Upper lobe of right lung (tissue), 1 donor: ENCODE data around the gene TRDMT1. TPM values are rescaled to one million over a fixed set of nuclear protein-coding genes. Genes with fewer than 3 reads are reported as not detected.

Experiments
- ATAC-seq: fragments of 200-7000 bp; cut with Tn5 transposase; one replicate; pipeline ENCODE4 v1.9.1; 2020; ENCODE audit warnings: mild to moderate bottlenecking, moderate library complexity
- DNase-seq: peaks from one replicate; pipeline ENCODE4 v3.0.0-alpha.2; 2020
- H3K27ac ChIP-seq: fragments of 200-600 bp; one replicate; pipeline ENCODE4 v1.8.0; 2022
- H3K27me3 ChIP-seq: fragments of 200-600 bp; one replicate; pipeline ENCODE4 v1.8.0; 2022; ENCODE audit warnings: mild to moderate bottlenecking
- H3K36me3 ChIP-seq: fragments of 200-600 bp; one replicate; pipeline ENCODE4 v1.8.0; 2022
- H3K4me1 ChIP-seq: fragments of 200-600 bp; one replicate; pipeline ENCODE4 v1.8.0; 2022
- H3K4me3 ChIP-seq: fragments of 200-600 bp; one replicate; pipeline ENCODE4 v1.8.0; 2022; ENCODE audit warnings: mild to moderate bottlenecking
- H3K9me3 ChIP-seq: fragments of 200-600 bp; one replicate; pipeline ENCODE4 v1.8.0; 2022
- intact Hi-C: fragments of 100-400 bp; cut with DNase I; formaldehyde crosslinking; loops from one replicate; pipeline ENCODE4 v1.11.0; 2022
- total RNA-seq: library from RNA; stranded (reverse); fragmentation: NEBNext Ultra II Directional; extraction: Animal tissue kit (Norgen Biotek cat#: 25700); gene quantifications from one replicate; pipeline ENCODE4 v1.2.1, GENCODE V29; 2021
- TF ChIP-seq, protein P1 (sequence below): fragments of 200-600 bp; IDR thresholded peaks from one replicate; pipeline ENCODE4 v1.8.0; 2022; ENCODE audit warnings: antibody characterized with exemption
- donor health status: DM: no; HTN: yes; CAD: no; lungs with severe emphysema.

The TRDMT1 gene
- total RNA-seq, 1 donor from 2014 or later: 9.2 TPM

GRCh38 chr10:17216217-17216900 lies 14.9 kb upstream of the TRDMT1 start:
- H3K9me3 ChIP-seq: no peaks in the 10 kb centered on the region
- no peaks in the 10 kb centered on the region for H3K36me3 ChIP-seq
- TF ChIP-seq, protein P1, sequence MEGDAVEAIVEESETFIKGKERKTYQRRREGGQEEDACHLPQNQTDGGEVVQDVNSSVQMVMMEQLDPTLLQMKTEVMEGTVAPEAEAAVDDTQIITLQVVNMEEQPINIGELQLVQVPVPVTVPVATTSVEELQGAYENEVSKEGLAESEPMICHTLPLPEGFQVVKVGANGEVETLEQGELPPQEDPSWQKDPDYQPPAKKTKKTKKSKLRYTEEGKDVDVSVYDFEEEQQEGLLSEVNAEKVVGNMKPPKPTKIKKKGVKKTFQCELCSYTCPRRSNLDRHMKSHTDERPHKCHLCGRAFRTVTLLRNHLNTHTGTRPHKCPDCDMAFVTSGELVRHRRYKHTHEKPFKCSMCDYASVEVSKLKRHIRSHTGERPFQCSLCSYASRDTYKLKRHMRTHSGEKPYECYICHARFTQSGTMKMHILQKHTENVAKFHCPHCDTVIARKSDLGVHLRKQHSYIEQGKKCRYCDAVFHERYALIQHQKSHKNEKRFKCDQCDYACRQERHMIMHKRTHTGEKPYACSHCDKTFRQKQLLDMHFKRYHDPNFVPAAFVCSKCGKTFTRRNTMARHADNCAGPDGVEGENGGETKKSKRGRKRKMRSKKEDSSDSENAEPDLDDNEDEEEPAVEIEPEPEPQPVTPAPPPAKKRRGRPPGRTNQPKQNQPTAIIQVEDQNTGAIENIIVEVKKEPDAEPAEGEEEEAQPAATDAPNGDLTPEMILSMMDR: no peak
- H3K27ac ChIP-seq: peak overlapping the region; percentile 90
- intact Hi-C loops: no loop called here
- no peaks in the 10 kb centered on the region for H3K27me3 ChIP-seq
- peak; percentile 91 for ATAC-seq
- H3K4me1 ChIP-seq: peaks cover 24% of the 10 kb centered on the region
- no peak overlapping the region for H3K4me3 ChIP-seq
- DNase-seq: no peak

DNA sequence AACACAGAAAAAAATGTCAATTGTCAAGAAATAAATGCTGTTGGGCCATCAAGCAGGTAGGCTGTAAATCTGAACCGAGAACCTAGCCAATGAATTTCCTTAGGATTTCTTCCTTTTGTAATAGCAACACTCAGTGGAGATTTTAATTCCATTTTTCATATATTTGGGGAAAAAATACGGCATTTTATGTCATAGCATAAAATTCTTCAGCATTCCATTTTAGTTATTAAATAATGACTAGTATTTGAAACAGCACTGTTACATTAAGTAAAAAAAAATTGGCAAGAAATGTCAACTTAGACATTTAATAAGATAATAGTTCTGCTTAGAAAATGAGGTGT lies 14.3 kb upstream of the TRDMT1 start:
- TF ChIP-seq, protein P1: no peak
- DNase-seq (no peak), ATAC-seq (no peak)
- Histone ChIP-seq H3K4me1 (peaks cover 24% of the 10 kb centered on the region), H3K27me3 (no peaks in the 10 kb centered on the region), H3K27ac (peak overlapping the region; percentile 90), H3K9me3 (no peaks in the 10 kb centered on the region), H3K4me3 (no peak overlapping the region), H3K36me3 (no peaks in the 10 kb centered on the region)
- intact Hi-C loops: no loop called here

GRCh38 chr10:17214971-17215781 lies 13.7 kb upstream of the TRDMT1 start:
- Histone ChIP-seq H3K27ac (peak overlapping the region; percentile 90), H3K9me3 (no peaks in the 10 kb centered on the region), H3K4me3 (no peak overlapping the region), H3K36me3 (no peaks in the 10 kb centered on the region), H3K27me3 (no peaks in the 10 kb centered on the region), H3K4me1 (peaks cover 24% of the 10 kb centered on the region)
- TF ChIP-seq, protein P1: no peak
- ATAC-seq (peak; percentile 50), DNase-seq (no peak)
- intact Hi-C loops: no loop called here

DNA sequence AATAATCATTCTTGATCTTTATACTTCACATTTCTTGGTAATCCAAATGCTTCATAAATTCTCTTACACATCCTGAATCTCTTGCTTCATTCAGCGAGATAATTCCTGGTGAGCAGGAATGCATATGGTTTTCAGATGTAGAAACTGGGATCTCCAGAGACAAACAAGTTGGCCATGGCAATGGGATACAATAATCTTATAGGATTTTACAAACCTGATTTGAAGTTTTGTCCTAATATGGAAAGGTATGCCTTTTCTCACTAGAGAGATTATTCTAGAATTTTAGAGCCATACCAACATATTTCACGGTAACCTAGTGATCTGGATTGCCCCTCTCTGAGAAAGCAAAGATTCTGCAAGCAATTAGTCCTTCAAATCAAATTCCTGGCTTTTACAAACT lies 13.1 kb upstream of the TRDMT1 start:
- DNase-seq (no peak), ATAC-seq (no peak)
- H3K27me3 ChIP-seq: no peaks in the 10 kb centered on the region
- no peaks in the 10 kb centered on the region for H3K36me3 ChIP-seq
- no peak overlapping the region for H3K4me3 ChIP-seq
- intact Hi-C loops: no loop called here
- H3K4me1 ChIP-seq: peaks cover 24% of the 10 kb centered on the region
- H3K9me3 ChIP-seq: no peaks in the 10 kb centered on the region
- TF ChIP-seq, protein P1: no peak
- H3K27ac ChIP-seq: peak overlapping the region; percentile 90

DNA sequence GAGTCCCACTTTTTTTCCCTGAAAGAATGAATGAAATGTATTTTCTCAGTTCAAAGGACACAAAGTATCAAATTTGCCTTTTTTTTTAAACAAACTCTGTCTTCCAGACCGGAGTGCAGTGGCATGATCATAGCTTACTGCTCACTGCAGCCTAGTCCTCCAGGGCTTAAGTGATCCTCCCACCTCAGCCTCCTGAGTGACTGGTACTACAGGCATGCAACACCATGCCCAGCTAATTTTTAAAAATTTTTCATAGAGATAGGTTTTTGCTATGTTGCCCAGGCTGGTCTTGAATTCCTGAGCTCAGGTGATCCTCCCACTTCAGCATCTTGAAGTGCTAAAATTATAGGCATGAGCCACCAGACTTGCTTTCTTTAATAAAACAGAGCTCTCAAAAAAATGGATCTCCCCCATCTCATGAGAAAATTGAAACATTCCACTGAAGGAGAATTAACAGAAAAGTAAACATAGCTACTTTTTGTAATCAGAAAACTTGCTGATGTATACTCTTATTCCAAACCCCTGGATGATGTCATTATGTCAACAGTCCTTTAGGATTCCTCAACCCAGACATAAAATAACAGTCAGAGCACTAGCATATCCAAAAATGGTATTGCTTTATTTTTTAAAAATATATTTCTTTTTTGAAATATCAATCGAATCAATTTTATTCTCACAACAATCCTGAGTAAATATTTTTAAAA lies 12.3 kb upstream of the TRDMT1 start:
- intact Hi-C loops: no loop called here
- H3K27me3 ChIP-seq: no peaks in the 10 kb centered on the region
- H3K4me3 ChIP-seq: no peak overlapping the region
- ATAC-seq (no peak), DNase-seq (no peak)
- no peak overlapping the region for H3K27ac ChIP-seq
- H3K36me3 ChIP-seq: no peaks in the 10 kb centered on the region
- H3K4me1 ChIP-seq: peaks cover 24% of the 10 kb centered on the region
- no peaks in the 10 kb centered on the region for H3K9me3 ChIP-seq
- TF ChIP-seq, protein P1: no peak
